Spinal cord (tissue), 10 donors: ENCODE results near the gene TRMT11. TPM values are rescaled to one million over a fixed set of nuclear protein-coding genes. Genes with fewer than 3 reads are reported as not detected.

Source experiments
- DNase-seq, 6 donors: peaks; one replicate each; pipeline versions ENCODE4 v3.0.0 to v3.0.0-alpha.2; 2013 to 2015; ENCODE audit warnings: low spot score in 6 of 6, low read depth in 4 of 6
- H3K27ac ChIP-seq: one replicate; pipeline ENCODE4 v1.5.1; 2013; ENCODE audit warnings: low read depth, low read length, control low read depth
- H3K27me3 ChIP-seq: one replicate; pipeline ENCODE4 v1.6.1; 2013; ENCODE audit warnings: low read length; ENCODE audit not compliant: control insufficient read depth, insufficient read depth
- H3K36me3 ChIP-seq: one replicate; pipeline ENCODE4 v1.6.1; 2013; ENCODE audit warnings: low read length; ENCODE audit not compliant: control insufficient read depth, insufficient read depth
- H3K4me1 ChIP-seq: one replicate; pipeline ENCODE4 v1.6.1; 2013; ENCODE audit warnings: low read length; ENCODE audit not compliant: control insufficient read depth, insufficient read depth
- H3K4me3 ChIP-seq: one replicate; pipeline ENCODE4 v1.5.1; 2013; ENCODE audit warnings: low read depth, low read length, control low read depth
- H3K9me3 ChIP-seq: one replicate; pipeline ENCODE4 v1.6.1; 2013; ENCODE audit warnings: low read length; ENCODE audit not compliant: control insufficient read depth, insufficient read depth
- WGBS: methylation state at CpG from one replicate; pipeline ENCODE4 v1.1.5; 2013; ENCODE audit warnings: missing lambda C conversion rate; ENCODE audit not compliant: insufficient coverage; 5-methylcytosine and 5-hydroxymethylcytosine counted together
- polyA plus RNA-seq, 2 donors: library from polyadenylated mRNA; unstranded; fragments of 120-200 nt; gene quantifications; one replicate each; pipeline ENCODE4 v1.2.1, GENCODE V29; 2013; ENCODE audit not compliant: insufficient read length in 2 of 2
- small RNA-seq: library from RNA; depleted of rRNA; stranded (forward); fragments of <200 nt; gene quantifications from one replicate; pipeline ENCODE3, GENCODE V24; 2014; ENCODE audit warnings: low replicate concordance
- total RNA-seq, 2 donors: library from RNA; depleted of rRNA in 1 of 2; stranded (reverse); fragments of 120-200 nt in 1 of 2; fragments of >200 nt in 1 of 2; gene quantifications; one replicate each; pipeline versions ENCODE4 v1.2.3 to v1.2.4, GENCODE V29; 2013 to 2014
- donor health status: healthy.

Gene TRMT11
- total and polyA plus RNA-seq, 4 donors: 20.4 to 33.8 (median 25.8) TPM

DNA sequence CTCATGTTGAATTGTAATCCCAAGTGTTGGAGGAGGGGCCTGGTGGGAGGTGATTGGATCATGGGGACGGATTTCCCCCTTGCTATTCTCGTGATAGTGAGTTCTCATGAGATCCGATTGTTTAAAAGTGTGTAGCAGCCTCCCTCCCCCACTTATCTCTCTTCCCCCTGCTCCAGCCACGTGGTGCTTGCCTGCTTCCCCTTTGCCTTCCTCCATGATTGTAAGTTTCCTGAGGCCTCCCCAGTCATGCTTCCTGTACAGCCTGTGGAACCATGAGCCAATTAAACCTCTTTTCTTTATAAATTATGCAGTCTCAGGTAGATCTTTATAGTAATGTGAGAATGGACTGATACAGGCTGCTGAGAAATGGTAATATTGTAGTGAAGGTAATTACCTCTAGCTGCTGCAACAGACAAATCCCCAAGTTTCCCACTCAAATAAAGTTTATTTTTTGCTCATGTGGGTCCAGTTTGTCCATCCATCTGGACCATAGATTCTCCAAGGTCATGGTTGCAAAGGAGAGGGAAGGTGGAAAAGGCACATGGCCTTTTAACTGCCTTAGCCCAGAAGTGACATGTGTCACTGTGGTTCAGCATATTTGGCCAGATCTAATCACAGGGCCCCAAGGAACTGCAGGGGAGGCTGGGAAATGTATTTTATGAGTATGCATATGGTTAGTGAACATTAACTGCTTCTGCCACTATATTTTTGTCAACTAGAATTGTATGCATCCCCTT is 89.2 kb downstream of the TRMT11 start:
- Histone ChIP-seq H3K27ac (no peak overlapping the region), H3K4me1 (no peaks in the 10 kb centered on the region), H3K9me3 (no peaks in the 10 kb centered on the region), H3K4me3 (no peak overlapping the region), H3K27me3 (no peaks in the 10 kb centered on the region), H3K36me3 (no peaks in the 10 kb centered on the region)
- no peak for DNase-seq
- WGBS: 56% methylated on average over 1 of the region's 4 CpGs

DNA sequence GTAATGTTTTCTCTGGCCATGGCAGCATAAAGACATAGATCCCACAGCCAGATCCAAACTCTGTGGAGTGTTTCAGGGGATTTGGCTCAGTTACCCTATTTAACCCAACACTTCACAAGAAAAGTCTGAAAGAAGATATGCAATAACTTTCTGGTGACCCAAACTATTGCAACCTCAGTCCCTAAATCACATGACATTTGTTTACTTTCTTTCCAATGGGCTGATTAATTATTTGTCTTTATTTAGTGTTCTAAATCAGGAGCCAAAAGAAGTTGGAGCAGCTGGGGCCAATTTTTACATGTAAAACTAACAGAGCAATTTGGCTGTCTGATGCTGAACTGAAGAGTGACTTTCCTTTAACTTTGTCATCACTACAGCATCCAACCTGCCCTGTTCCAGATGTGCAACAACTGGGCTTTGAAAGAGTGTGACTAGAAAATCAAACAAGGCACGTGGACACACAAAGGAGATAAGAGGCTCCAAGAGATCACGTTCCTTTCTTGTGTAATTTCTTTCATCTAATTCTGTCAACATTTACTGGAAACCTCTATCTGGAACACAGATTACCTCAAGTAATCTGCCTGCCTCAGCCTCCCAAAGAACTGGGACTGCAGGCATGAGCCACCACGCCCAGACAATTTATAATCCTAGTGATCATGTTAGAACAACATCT is 90.8 kb downstream of the TRMT11 start:
- Histone ChIP-seq H3K9me3 (no peaks in the 10 kb centered on the region), H3K36me3 (no peaks in the 10 kb centered on the region), H3K27ac (no peak overlapping the region), H3K4me1 (no peaks in the 10 kb centered on the region), H3K27me3 (no peaks in the 10 kb centered on the region), H3K4me3 (no peak overlapping the region)
- no peak for DNase-seq
- WGBS: 100% methylated on average over 2 of the region's 3 CpGs

DNA sequence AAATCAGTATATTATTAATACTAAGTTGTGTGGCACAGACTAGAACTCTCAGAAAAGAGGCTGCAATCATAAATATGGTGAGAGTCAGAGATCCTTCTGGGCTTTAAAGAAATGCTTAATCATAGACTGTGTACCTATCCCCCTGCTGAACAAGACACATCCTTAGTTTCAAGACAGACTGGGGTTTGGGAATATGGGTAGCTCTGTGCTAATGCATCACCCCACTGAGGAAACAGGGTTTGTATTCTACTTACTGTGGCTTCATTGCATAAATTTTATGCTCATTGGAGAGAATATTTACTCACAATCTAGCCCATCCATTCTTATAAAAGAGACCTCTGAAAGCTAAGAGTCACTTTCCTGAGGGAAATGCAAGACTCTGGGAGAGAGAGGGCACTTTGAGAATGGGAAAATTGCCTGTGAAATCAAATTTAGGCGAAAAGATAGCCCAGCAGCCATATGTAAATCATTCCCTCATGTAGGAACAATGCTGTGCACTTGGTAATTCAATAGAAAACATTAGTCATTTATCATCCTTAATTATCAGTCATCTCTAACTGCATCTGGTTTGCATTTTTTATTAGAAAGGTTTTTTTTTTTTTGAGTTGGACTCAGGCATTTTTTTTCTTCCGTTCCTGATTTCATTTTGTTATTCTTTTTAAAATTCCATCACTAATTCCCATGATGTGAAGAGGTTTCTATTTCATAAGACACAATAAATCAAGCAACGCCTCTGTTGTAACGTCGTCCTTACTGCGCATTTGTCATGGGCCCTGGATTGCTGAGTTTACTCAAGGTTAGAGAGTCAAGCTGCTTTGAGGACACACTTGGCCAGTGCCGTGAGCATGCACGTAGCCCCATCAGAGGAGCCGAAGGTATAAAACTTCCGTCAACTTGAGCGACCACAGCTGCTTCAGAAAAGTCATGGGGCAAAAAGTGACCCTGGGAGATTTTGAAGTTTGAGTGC is 91.8 kb downstream of the TRMT11 start:
- Histone ChIP-seq H3K9me3 (no peaks in the 10 kb centered on the region), H3K4me1 (no peaks in the 10 kb centered on the region), H3K36me3 (no peaks in the 10 kb centered on the region), H3K27me3 (no peaks in the 10 kb centered on the region), H3K4me3 (no peak overlapping the region), H3K27ac (no peak overlapping the region)
- 94% methylated on average over 9 of the region's 11 CpGs for WGBS
- no peak for DNase-seq

DNA sequence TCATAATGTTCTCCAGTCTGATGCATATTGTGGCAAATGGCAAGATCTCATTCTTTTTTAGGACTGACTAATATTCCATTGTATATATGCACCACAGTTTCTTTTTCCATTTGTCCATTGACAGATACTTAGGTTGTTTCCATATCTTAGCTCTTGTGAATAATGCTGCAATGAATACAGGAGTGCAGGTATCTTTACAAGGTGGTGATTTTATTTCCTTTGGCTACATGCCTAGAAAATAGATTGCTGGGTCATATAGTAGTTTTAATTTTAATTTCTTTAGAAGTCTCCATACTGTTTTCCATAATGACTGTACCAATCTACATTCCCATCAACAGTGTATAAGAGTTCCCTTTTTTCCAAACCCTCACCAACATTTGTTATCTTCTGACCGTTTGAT is 97.5 kb downstream of the TRMT11 start:
- WGBS: no CpG with 5 or more reads among the region's 1 CpG

DNA sequence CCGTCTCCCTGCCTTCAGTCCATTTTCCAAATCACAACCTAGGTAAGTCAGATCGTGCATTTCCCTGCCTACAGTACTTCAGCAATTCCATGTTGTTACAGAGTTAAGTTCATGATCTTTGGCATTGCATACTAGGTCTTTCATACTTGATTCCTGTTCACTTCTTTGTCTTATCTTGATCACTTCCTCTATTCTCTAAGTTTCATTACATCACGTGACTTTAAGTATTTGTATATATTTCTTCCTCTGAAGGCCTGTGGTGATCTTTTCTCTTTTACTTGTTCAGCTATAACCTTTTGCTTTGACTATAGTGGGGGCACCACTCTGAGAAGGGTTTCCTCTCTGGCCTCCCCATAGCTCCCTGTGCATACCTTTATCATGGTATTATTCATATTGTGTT is 100.2 kb downstream of the TRMT11 start:
- WGBS: 69% methylated on average over 2 of the region's 3 CpGs
- H3K27ac ChIP-seq: no peak overlapping the region
- H3K36me3 ChIP-seq: no peaks in the 10 kb centered on the region
- H3K9me3 ChIP-seq: no peaks in the 10 kb centered on the region
- no peak for DNase-seq
- no peaks in the 10 kb centered on the region for H3K4me1 ChIP-seq
- no peak overlapping the region for H3K4me3 ChIP-seq
- H3K27me3 ChIP-seq: peaks cover 2% of the 10 kb centered on the region

More for the DNA sequence above, 97.5 kb downstream of the TRMT11 start:
- Histone ChIP-seq H3K9me3 (no peaks in the 10 kb centered on the region), H3K27ac (no peak overlapping the region), H3K4me1 (no peaks in the 10 kb centered on the region), H3K36me3 (no peaks in the 10 kb centered on the region), H3K4me3 (no peak overlapping the region), H3K27me3 (no peaks in the 10 kb centered on the region)
- no peak for DNase-seq

Small RNAs within 50 kb of the gene (small RNA-seq; reads per million reads assigned to genes)
- gene RNA5SP216: not detected

Other genes with a start within 250 kb of the TRMT11 start
- gene HEY2, start 236.9 kb upstream of the TRMT11 start, total RNA-seq: 10 to 100 TPM; 10.3 to 16.0 TPM
- gene HEY2, start 236.9 kb upstream of the TRMT11 start, polyA plus RNA-seq: 10 to 100 TPM; 28.0 to 28.3 TPM
- gene NCOA7, start 195.6 kb upstream of the TRMT11 start, total RNA-seq: 100 to 1,000 TPM in 1 of 2 donors, 10 to 100 TPM in 1; 39.6 to 113 TPM
- 10 to 100 TPM; 45.8 to 51.7 TPM for gene NCOA7, start 195.6 kb upstream of the TRMT11 start, polyA plus RNA-seq
- 10 to 100 TPM; 32.6 to 75.0 TPM for gene HINT3, start 29.8 kb upstream of the TRMT11 start, total RNA-seq
- 10 to 100 TPM; 46.3 to 70.4 TPM for gene HINT3, start 29.8 kb upstream of the TRMT11 start, polyA plus RNA-seq